HCT116 (cell line): Measurements from ENCODE around the gene SORL1.

Experiments
- CTCF ChIP-seq, 3 experiments: fragments of 200-600 bp in 1 of 3; sonication (generic) in 1 of 3; IDR thresholded peaks in 2 of 3; conservative IDR thresholded peaks in 1 of 3; 2 replicates each; pipeline ENCODE4 v1.5.1; 2012 to 2017; ENCODE audit warnings: low read depth in 2 of 3, low read length in 2 of 3, antibody characterized with exemption in 1 of 3, borderline replicate concordance in 1 of 3, control low read depth in 1 of 3, mild to moderate bottlenecking in 1 of 3, mixed read lengths in 1 of 3, mixed run types in 1 of 3, moderate library complexity in 1 of 3; ENCODE audit not compliant: insufficient read depth in 1 of 3
- EZH2 ChIP-seq: fragments of 200-600 bp; sonication (generic); IDR thresholded peaks from 2 replicates; pipeline ENCODE4 v1.6.1; 2017; ENCODE audit warnings: antibody characterized with exemption, mixed run types
- POLR2A ChIP-seq: IDR thresholded peaks from 2 replicates; pipeline ENCODE4 v1.7.0; 2011; ENCODE audit warnings: borderline replicate concordance; ENCODE audit not compliant: insufficient read depth, insufficient read length; ENCODE audit errors: extremely low read depth
- POLR2AphosphoS5 ChIP-seq: IDR thresholded peaks from 2 replicates; pipeline ENCODE4 v1.6.1; 2011; ENCODE audit warnings: mild to moderate bottlenecking, low read depth, low read length, moderate library complexity

- TF ChIP-seq CTCF (IDR thresholded peaks at IDR 0.05 in 2 of 3, conservative IDR thresholded peaks at IDR 0.05 in 1 of 3; ENCODE audit: borderline replicate concordance in 1 of 3, insufficient read depth in 1 of 3, low read depth in 2 of 3, low read length in 2 of 3) (no peak), POLR2A (no peak), EZH2 (no peak), POLR2AphosphoS5 (no peak)
Measured at GRCh38 chr11:121564948-121565684, 113.0 kb downstream of the SORL1 start.
